SK-N-SH treated with all-trans-retinoic acid at 6 μM for 48 hours (cell line): Measurements from ENCODE around the gene BUB1B.

Source experiments
- ATAC-seq: fragments of 200-7000 bp; cut with Tn5 transposase; 3 replicates; pipeline ENCODE4 v1.9.1; 2020; ENCODE audit warnings: mild to moderate bottlenecking, moderate library complexity
- ARNTL ChIP-seq: fragments of 450-650 bp; formaldehyde crosslinking; IDR thresholded peaks from 2 replicates; pipeline ENCODE4 v1.5.0; 2020; ENCODE audit warnings: low read depth, mild to moderate bottlenecking, moderate library complexity, borderline replicate concordance
- BACH2 ChIP-seq: fragments of 250-450 bp; sonication (Bioruptor Pico); IDR thresholded peaks from 2 replicates; pipeline ENCODE4 v1.9.0; 2021; ENCODE audit warnings: mild to moderate bottlenecking, borderline replicate concordance
- CREB5 ChIP-seq: fragments of 250-450 bp; sonication (Bioruptor Pico); IDR thresholded peaks from 2 replicates; pipeline ENCODE4 v1.5.1; 2020; ENCODE audit warnings: low read depth, mild to moderate bottlenecking, moderate library complexity
- CSDC2 ChIP-seq: fragments of 250-450 bp; sonication (Bioruptor Pico); IDR thresholded peaks from 2 replicates; pipeline ENCODE4 v1.5.0; 2020; ENCODE audit warnings: mild to moderate bottlenecking, moderate library complexity
- GLIS3 ChIP-seq: fragments of 250-450 bp; sonication (Bioruptor Pico); IDR thresholded peaks from 2 replicates; pipeline ENCODE4 v1.5.0; 2020; ENCODE audit warnings: mild to moderate bottlenecking, moderate library complexity
- ISL1 ChIP-seq: fragments of 250-450 bp; sonication (Bioruptor Pico); IDR thresholded peaks from 2 replicates; pipeline ENCODE4 v2.1.2; 2022; ENCODE audit warnings: mild to moderate bottlenecking, moderate library complexity
- OSR1 ChIP-seq: fragments of 250-450 bp; sonication (Bioruptor Pico); IDR thresholded peaks from 2 replicates; pipeline ENCODE4 v1.8.0; 2022; ENCODE audit warnings: moderate library complexity, mild to moderate bottlenecking, inconsistent platforms
- RARB ChIP-seq: fragments of 250-450 bp; sonication (Bioruptor Pico); IDR thresholded peaks from 2 replicates; pipeline ENCODE4 v1.8.0; 2021; ENCODE audit warnings: mild to moderate bottlenecking, moderate library complexity
- TOX ChIP-seq: fragments of 250-450 bp; sonication (Bioruptor Pico); IDR thresholded peaks from 2 replicates; pipeline ENCODE4 v1.8.0; 2021; ENCODE audit warnings: mild to moderate bottlenecking, moderate library complexity, borderline replicate concordance
- ZC3H10 ChIP-seq: fragments of 250-450 bp; sonication (Bioruptor Pico); IDR thresholded peaks from 2 replicates; pipeline ENCODE4 v1.5.1; 2021; ENCODE audit warnings: mild to moderate bottlenecking, moderate library complexity
- ZFP30 ChIP-seq: fragments of 450-650 bp; formaldehyde crosslinking; IDR thresholded peaks from 2 replicates; pipeline ENCODE4 v1.5.0; 2022; ENCODE audit warnings: mild to moderate bottlenecking, moderate library complexity
- ZNF565 ChIP-seq: fragments of 450-650 bp; formaldehyde crosslinking; conservative IDR thresholded peaks from 2 replicates; pipeline ENCODE4 v1.5.0; 2020; ENCODE audit warnings: low read depth, mild to moderate bottlenecking, moderate library complexity
- ZNF70 ChIP-seq: fragments of 450-650 bp; formaldehyde crosslinking; IDR thresholded peaks from 2 replicates; pipeline ENCODE4 v1.5.0; 2020; ENCODE audit warnings: mild to moderate bottlenecking, moderate library complexity
- TF ChIP-seq, protein P1 (sequence below): fragments of 250-450 bp; sonication (Bioruptor Pico); IDR thresholded peaks from 2 replicates; pipeline ENCODE4 v1.8.0; 2021; ENCODE audit warnings: low read depth, mild to moderate bottlenecking, moderate library complexity, borderline replicate concordance
- TF ChIP-seq, protein P2 (sequence below): fragments of 250-450 bp; sonication (Bioruptor Pico); IDR thresholded peaks from 2 replicates; pipeline ENCODE4 v1.8.0; 2020; ENCODE audit warnings: mild to moderate bottlenecking, moderate library complexity, borderline replicate concordance
- TF ChIP-seq, protein P3 (sequence below): fragments of 250-450 bp; sonication (Bioruptor Pico); IDR thresholded peaks from 2 replicates; pipeline ENCODE4 v1.5.0; 2020; ENCODE audit warnings: mild to moderate bottlenecking, moderate library complexity
- TF ChIP-seq, protein P4 (sequence below): fragments of 250-450 bp; sonication (Bioruptor Pico); IDR thresholded peaks from 2 replicates; pipeline ENCODE4 v1.5.1; 2021; ENCODE audit warnings: mild to moderate bottlenecking, moderate library complexity

Gene BUB1B

GRCh38 chr15:40264321-40265153 is 103.7 kb downstream of the BUB1B start:
- TF ChIP-seq ZNF565 (CRISPR knock-in tag): no peak
- TF ChIP-seq, protein P1, sequence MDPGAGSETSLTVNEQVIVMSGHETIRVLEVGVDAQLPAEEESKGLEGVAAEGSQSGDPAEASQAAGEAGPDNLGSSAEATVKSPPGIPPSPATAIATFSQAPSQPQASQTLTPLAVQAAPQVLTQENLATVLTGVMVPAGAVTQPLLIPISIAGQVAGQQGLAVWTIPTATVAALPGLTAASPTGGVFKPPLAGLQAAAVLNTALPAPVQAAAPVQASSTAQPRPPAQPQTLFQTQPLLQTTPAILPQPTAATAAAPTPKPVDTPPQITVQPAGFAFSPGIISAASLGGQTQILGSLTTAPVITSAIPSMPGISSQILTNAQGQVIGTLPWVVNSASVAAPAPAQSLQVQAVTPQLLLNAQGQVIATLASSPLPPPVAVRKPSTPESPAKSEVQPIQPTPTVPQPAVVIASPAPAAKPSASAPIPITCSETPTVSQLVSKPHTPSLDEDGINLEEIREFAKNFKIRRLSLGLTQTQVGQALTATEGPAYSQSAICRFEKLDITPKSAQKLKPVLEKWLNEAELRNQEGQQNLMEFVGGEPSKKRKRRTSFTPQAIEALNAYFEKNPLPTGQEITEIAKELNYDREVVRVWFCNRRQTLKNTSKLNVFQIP (CRISPR knock-in tag): no peak
- TF ChIP-seq, protein P2, sequence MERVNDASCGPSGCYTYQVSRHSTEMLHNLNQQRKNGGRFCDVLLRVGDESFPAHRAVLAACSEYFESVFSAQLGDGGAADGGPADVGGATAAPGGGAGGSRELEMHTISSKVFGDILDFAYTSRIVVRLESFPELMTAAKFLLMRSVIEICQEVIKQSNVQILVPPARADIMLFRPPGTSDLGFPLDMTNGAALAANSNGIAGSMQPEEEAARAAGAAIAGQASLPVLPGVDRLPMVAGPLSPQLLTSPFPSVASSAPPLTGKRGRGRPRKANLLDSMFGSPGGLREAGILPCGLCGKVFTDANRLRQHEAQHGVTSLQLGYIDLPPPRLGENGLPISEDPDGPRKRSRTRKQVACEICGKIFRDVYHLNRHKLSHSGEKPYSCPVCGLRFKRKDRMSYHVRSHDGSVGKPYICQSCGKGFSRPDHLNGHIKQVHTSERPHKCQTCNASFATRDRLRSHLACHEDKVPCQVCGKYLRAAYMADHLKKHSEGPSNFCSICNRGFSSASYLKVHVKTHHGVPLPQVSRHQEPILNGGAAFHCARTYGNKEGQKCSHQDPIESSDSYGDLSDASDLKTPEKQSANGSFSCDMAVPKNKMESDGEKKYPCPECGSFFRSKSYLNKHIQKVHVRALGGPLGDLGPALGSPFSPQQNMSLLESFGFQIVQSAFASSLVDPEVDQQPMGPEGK (CRISPR knock-in tag): no peak
- no peak for TF ChIP-seq ZC3H10 (CRISPR knock-in tag)
- no peak for TF ChIP-seq CSDC2 (CRISPR knock-in tag)
- TF ChIP-seq ARNTL: no peak
- no peak for TF ChIP-seq RARB (CRISPR knock-in tag)
- ATAC-seq: no peak

DNA sequence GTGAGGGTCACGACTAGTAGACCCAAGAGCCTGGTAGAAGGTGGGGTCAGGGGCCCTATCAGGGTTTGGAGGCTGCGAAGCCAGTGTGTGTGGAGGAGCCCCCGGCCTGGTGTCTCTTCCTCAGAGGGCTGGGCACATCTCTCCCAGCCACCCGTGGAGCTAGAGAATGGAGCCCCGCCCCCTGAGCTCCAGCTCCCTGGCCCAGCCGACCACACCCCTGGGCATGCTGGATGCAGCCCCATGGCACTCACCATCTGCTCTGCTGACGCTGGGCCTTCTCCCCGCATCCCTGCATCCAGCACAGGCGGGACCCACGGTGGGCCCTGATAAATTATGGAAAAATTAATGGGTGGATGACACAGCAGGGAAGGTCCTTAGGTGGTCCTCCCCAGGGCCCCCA is 104.5 kb downstream of the BUB1B start:
- ATAC-seq: no peak

DNA sequence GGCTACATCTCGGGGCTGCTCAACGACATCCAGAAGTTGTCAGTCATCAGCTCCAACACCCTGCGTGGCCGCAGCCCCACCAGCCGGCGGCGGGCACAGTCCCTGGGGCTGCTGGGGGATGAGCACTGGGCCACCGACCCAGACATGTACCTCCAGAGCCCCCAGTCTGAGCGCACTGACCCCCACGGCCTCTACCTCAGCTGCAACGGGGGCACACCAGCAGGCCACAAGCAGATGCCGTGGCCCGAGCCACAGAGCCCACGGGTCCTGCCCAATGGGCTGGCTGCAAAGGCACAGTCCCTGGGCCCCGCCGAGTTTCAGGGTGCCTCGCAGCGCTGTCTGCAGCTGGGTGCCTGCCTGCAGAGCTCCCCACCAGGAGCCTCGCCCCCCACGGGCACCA is 105.0 kb downstream of the BUB1B start:
- ATAC-seq: no peak

More for the DNA sequence above, 104.5 kb downstream of the BUB1B start:
- no peak for TF ChIP-seq ZNF70 (CRISPR knock-in tag)
- TF ChIP-seq, protein P3, sequence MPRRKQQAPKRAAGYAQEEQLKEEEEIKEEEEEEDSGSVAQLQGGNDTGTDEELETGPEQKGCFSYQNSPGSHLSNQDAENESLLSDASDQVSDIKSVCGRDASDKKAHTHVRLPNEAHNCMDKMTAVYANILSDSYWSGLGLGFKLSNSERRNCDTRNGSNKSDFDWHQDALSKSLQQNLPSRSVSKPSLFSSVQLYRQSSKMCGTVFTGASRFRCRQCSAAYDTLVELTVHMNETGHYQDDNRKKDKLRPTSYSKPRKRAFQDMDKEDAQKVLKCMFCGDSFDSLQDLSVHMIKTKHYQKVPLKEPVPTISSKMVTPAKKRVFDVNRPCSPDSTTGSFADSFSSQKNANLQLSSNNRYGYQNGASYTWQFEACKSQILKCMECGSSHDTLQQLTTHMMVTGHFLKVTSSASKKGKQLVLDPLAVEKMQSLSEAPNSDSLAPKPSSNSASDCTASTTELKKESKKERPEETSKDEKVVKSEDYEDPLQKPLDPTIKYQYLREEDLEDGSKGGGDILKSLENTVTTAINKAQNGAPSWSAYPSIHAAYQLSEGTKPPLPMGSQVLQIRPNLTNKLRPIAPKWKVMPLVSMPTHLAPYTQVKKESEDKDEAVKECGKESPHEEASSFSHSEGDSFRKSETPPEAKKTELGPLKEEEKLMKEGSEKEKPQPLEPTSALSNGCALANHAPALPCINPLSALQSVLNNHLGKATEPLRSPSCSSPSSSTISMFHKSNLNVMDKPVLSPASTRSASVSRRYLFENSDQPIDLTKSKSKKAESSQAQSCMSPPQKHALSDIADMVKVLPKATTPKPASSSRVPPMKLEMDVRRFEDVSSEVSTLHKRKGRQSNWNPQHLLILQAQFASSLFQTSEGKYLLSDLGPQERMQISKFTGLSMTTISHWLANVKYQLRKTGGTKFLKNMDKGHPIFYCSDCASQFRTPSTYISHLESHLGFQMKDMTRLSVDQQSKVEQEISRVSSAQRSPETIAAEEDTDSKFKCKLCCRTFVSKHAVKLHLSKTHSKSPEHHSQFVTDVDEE: no peak

GRCh38 chr15:40266828-40267304 is 106.0 kb downstream of the BUB1B start:
- peak; percentile 93 for ATAC-seq
- no peak for TF ChIP-seq GLIS3 (CRISPR knock-in tag)
- no peak for TF ChIP-seq ARNTL
- TF ChIP-seq CREB5 (CRISPR knock-in tag): no peak
- TF ChIP-seq, protein P3: no peak
- no peak for TF ChIP-seq ISL1
- TF ChIP-seq BACH2 (CRISPR knock-in tag): no peak
- no peak for TF ChIP-seq TOX (CRISPR knock-in tag)
- TF ChIP-seq, protein P4, sequence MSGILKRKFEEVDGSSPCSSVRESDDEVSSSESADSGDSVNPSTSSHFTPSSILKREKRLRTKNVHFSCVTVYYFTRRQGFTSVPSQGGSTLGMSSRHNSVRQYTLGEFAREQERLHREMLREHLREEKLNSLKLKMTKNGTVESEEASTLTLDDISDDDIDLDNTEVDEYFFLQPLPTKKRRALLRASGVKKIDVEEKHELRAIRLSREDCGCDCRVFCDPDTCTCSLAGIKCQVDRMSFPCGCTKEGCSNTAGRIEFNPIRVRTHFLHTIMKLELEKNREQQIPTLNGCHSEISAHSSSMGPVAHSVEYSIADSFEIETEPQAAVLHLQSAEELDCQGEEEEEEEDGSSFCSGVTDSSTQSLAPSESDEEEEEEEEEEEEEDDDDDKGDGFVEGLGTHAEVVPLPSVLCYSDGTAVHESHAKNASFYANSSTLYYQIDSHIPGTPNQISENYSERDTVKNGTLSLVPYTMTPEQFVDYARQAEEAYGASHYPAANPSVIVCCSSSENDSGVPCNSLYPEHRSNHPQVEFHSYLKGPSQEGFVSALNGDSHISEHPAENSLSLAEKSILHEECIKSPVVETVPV (CRISPR knock-in tag): no peak
- TF ChIP-seq OSR1 (CRISPR knock-in tag): no peak
- TF ChIP-seq, protein P2 (CRISPR knock-in tag): no peak
- TF ChIP-seq RARB (CRISPR knock-in tag): no peak

More for the DNA sequence above, 105.0 kb downstream of the BUB1B start:
- TF ChIP-seq, protein P4 (CRISPR knock-in tag): no peak
- TF ChIP-seq ZNF70 (CRISPR knock-in tag) (no peak), ZFP30 (CRISPR knock-in tag) (no peak), GLIS3 (CRISPR knock-in tag) (no peak)
- TF ChIP-seq, all 23 proteins: peak for 0
